GM12878 (cell line): ENCODE results near the gene TOR1AIP1.

Experiments used
- BHLHE40 ChIP-seq, 2 experiments: fragments of 450-650 bp in 1 of 2; IDR thresholded peaks; 2 replicates each; pipeline ENCODE4 v1.6.1; 2011 to 2017; ENCODE audit warnings: low read depth in 2 of 2, borderline replicate concordance in 1 of 2, improper control_type of control experiment in 1 of 2, low read length in 1 of 2, mild to moderate bottlenecking in 1 of 2
- CTCF ChIP-seq, 3 experiments: IDR thresholded peaks in 2 of 3; conservative IDR thresholded peaks in 1 of 3; 2 replicates each; pipeline ENCODE4 v1.5.1; 2011; ENCODE audit warnings: low read depth in 3 of 3, low read length in 3 of 3, mild to moderate bottlenecking in 3 of 3, control low read depth in 2 of 3, moderate library complexity in 2 of 3, inconsistent platforms in 1 of 3, mixed read lengths in 1 of 3; ENCODE audit not compliant: control insufficient read depth in 2 of 3, insufficient read depth in 1 of 3; ENCODE audit errors: extremely low read depth in 1 of 3
- MAX ChIP-seq: IDR thresholded peaks from 2 replicates; pipeline ENCODE4 v1.6.1; 2012; ENCODE audit warnings: low read depth, low read length, improper control_type of control experiment
- NR2F1 ChIP-seq: fragments of 450-650 bp; conservative IDR thresholded peaks from 2 replicates; pipeline ENCODE4 v1.6.1; 2017; ENCODE audit warnings: mild to moderate bottlenecking
- POLR2A ChIP-seq: IDR thresholded peaks from 2 replicates; pipeline ENCODE4 v1.6.1; 2011; ENCODE audit warnings: low read depth, mild to moderate bottlenecking, low read length
- RAD21 ChIP-seq: IDR thresholded peaks from 2 replicates; pipeline ENCODE4 v1.6.1; 2011; ENCODE audit warnings: mild to moderate bottlenecking, low read depth, low read length, moderate library complexity; ENCODE audit not compliant: insufficient read depth

GRCh38 chr1:179951383-179952144 is 69.5 kb downstream of the TOR1AIP1 start:
- TF ChIP-seq MAX = no peak
- TF ChIP-seq POLR2A = no peak
- no peak for TF ChIP-seq CTCF (IDR thresholded peaks at IDR 0.05 in 2 of 3, conservative IDR thresholded peaks at IDR 0.05 in 1 of 3; ENCODE audit: control insufficient read depth in 2 of 3, extremely low read depth in 1 of 3, insufficient read depth in 1 of 3, low read depth in 3 of 3, low read length in 3 of 3)
- no peak for TF ChIP-seq NR2F1
- TF ChIP-seq RAD21 = no peak
- TF ChIP-seq BHLHE40 (IDR thresholded peaks at IDR 0.05; ENCODE audit: borderline replicate concordance in 1 of 2, low read depth in 2 of 2, low read length in 1 of 2) = no peak
